HG02885 (cell line): Measurements from ENCODE around the gene IER3.
"Not testable (repeated sequence)": the region's sequence is repeated elsewhere in the genome, so short reads cannot be mapped to it uniquely, and the experiment has no call there.

Experiments
- ATAC-seq: cut with Tn5 transposase; IDR thresholded peaks from one replicate; pipeline ENCODE4 v1.9.1; 2021; ENCODE audit warnings: mild to moderate bottlenecking; ENCODE audit not compliant: unreplicated experiment, poor library complexity

Gene IER3

DNA sequence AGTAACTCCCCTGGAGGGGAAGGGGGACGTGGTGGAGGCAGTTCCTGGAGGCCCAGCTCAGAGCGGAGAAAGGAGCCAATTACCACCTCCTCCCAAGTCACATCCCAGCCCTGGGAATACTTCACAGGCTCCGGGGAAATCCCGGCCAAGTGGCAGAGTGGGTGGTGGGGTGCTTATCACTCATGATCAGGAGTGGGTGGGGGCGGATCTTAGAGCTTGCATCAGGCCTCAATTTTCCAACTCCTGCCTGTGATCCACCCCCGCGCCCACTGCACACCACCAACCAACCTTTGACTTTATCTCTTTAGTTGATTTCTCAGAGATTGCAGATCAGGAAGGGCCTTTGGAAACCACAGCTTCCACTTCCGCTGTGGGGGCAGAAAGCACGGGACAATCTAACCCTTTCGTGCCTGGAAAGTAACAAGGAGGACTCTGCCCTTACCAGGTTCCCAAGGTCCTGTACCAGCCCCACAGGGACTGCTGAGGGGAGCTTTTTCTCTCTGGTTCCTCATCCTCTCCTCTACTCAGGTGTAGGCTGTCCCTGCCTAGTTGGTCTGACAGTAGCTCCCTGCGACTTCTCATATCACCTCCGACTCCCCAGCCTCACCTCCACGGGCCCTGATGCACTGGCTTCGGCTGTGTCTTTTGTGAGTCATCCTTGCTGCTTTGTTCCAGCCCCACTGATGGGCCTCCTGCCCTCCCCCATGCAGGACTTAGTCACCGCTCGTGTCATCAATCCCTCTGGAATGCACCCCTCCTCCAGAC is 24.9 kb upstream of the IER3 start:
- no peak for ATAC-seq

DNA sequence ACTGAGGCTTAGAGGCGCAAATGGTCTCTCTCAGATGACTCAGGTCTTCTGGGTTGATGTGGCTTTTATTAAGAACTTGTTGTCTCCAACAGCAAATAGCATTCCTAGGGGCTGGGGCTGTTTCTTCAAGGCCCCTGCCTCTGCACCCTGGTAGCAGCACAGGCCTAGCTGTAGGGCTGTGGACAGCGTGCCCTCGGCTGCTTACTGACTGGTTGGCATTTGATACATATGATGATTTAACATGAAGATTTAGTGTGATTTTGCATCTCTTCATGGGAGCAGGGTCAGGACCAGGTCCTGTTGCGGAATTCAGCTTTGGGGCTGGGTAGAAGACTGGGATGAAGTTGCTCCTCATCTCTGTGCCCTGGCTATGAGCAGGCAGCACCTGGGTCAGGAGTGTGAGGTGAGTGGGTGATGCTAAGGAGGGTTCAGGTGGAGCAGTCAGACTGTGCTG is 24.3 kb upstream of the IER3 start:
- ATAC-seq: no peak

GRCh38 chr6:30767944-30768301 is 23.6 kb upstream of the IER3 start:
- ATAC-seq: no peak

- ATAC-seq: peak; percentile 44
These were observed 23.0 kb upstream of the IER3 start for GRCh38 chr6:30767158-30767943.

GRCh38 chr6:30766461-30767157 is 22.3 kb upstream of the IER3 start:
- no peak for ATAC-seq

GRCh38 chr6:30765495-30765894 is 21.1 kb upstream of the IER3 start:
- not testable (repeated sequence) for ATAC-seq

DNA sequence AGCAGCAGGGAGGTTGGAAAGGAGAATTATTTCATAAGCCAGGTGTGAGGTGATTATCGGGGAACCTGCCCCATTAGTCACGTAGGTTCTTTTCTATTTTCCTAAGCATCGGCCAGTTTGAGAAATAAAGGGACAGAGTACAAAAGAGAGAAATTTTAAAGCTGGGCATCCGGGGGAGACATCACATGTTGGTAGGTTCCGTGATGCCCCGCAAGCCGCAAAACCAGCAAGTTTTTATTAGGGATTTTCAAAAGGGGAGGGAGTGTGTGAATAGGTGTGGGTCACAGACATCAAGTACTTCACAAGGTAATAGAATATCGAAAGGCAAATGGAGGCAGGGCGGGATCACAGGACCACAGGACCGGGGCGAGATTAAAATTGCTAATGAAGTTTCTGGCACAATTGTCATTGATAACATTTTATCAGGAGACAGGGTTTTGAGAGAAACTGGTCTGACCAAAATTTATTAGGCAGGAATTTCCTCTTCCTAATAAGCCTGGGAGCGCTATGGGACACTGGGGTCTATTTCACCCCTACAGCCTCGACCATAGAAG is 20.2 kb upstream of the IER3 start:
- not testable (repeated sequence) for ATAC-seq

DNA sequence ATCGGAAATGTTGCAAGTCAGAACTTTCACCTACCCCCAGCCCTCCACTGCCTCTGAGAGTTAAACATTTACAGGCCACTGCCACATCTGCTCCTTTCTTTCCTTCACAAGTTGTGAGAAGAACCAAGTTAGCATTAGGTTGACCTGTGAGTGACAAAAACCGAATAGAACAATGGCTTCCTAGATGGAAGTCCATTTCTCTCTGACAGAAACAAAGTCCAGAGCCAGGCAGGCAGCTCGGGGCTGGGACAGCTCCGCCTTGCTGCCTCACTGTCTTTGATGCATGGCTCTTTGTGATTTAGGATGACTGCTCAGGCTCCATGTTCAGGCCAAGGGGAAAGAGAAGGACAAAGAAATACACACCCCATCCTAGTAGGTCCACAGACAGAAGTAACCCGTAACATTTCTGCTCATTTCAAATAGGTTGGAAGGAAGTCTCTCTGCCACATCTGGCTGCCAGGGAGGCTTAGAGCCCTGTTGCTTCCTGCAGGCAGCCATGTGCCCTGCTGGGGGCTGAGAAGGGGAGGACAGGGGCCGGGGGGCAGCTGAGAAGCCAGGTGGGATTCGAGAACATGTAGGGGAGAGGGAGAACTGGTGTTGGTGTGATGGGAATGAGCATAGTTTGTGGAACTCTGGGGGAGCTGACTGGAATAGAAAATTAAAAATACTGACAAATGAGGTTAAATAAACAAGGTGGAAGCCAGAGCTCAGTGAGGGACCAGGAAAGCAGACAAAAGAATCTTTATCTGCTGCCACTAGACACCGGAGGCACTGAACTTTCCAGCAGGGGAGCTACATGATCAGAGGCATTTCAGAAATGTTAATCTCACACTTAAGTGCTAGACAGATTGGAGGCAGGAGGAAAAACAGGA is 19.5 kb upstream of the IER3 start:
- ATAC-seq: no peak

- no peak for ATAC-seq
These were observed 18.8 kb upstream of the IER3 start for GRCh38 chr6:30763155-30763617.

DNA sequence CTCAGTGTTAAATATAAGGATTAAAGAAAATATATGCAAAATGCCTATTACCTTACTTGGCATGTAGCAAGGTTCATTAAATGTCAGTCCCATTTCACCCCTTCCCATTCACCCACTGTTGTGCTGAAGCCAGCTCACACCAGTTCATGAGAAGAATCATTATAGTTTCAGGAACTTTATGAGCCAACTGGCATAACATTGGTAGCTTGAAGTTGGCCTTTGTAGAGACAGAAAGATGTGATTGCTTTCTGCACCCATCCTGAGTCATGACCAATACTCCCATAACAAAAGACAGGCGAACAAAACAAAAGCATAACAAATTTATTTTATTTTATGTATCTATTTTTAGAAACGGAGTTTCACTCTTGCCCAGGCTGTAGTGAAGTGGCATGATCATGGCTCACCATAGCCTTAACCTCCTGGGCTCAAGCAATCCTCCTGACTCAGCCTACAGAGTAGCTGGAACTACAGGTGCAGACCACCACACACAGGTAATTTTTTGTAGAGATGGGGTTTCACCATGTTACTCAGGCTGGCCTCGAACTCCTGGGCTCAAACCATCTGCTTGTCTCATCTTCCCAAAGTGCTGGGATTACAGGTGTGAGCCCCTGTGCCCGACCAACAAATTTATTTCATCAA is 17.6 kb upstream of the IER3 start:
- no peak for ATAC-seq

DNA sequence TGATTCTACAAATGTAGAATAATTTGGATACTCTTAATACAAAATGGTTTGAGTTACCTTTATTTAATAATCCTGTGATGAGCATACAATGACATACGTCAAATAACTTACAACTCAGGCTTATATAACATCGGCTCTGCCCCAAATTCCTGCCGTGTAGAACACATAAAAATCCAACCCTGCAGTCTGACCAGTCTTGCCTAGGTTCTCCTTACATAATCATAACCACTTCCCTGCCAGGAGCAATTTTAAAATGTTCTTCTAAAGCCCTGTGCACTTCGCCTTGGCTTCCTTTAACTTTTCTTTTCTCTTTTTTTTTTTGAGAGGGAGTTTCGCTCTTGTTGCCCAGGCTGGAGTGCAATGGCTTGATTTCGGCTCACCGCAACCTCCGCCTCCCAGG is 16.2 kb upstream of the IER3 start:
- no peak for ATAC-seq

DNA sequence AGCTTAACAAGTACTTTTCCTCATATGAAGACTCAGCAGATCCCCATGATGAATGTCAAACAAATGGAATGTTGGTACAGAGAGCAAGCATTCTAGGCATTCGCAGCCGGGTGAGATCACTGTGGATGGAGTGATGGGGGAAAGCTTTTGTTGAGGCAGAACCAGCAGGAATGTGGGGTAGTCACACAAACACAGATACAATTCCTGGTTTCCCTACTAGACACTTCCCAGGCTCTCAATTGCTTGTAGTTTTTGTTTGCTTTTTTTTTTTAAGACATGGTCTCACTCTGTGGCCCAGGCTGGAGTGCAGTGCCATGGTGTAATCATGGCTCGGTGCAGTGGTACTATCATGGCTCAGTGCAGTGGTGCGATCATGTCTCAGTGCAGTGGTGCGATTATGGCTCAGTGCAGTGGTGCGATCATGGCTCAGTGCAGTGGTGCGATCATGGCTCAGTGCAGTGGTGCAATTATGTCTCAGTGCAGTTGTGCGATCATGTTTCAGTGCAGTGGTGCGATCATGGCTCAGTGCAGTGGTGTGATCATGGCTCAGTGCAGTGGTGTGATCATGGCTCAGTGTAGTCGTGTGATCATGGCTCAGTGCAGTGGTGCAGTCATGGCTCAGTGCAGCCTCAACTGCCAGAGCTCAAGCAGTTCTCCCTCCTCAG is 15.4 kb upstream of the IER3 start:
- no peak for ATAC-seq

DNA sequence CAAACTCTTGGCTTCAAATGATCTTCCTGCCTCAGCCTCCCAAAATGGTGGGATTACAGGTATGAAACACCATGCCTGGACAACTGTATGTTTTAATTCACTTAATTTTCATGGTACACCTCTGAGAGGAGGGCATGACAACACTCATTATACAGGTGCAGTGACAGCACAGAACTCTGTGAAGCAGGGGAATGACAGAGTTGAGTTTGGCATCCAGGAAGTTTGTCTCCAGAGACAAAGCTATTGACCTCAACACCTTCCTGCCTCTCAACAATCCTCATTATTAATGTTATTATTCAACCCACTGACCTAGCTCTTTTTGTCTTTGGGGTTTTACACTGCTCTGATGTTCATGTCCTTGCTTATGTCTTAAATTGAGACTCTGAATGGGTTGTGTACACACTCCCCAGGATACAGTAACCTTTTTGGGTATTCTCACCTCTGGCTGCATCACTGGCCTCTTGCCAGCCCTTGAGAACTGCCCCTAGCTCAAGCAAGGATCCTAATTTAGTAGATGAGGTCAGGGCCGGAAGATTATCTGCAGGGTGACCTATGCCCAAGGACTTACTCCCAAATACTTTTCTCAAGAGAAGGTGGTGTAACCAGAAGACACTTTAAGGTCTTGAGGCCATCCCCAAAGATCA is 13.0 kb upstream of the IER3 start:
- ATAC-seq: no peak

GRCh38 chr6:30756405-30757003 is 12.2 kb upstream of the IER3 start:
- ATAC-seq: not testable (repeated sequence)

- no peak for ATAC-seq
These were observed 10.3 kb upstream of the IER3 start for GRCh38 chr6:30754631-30755030.

DNA sequence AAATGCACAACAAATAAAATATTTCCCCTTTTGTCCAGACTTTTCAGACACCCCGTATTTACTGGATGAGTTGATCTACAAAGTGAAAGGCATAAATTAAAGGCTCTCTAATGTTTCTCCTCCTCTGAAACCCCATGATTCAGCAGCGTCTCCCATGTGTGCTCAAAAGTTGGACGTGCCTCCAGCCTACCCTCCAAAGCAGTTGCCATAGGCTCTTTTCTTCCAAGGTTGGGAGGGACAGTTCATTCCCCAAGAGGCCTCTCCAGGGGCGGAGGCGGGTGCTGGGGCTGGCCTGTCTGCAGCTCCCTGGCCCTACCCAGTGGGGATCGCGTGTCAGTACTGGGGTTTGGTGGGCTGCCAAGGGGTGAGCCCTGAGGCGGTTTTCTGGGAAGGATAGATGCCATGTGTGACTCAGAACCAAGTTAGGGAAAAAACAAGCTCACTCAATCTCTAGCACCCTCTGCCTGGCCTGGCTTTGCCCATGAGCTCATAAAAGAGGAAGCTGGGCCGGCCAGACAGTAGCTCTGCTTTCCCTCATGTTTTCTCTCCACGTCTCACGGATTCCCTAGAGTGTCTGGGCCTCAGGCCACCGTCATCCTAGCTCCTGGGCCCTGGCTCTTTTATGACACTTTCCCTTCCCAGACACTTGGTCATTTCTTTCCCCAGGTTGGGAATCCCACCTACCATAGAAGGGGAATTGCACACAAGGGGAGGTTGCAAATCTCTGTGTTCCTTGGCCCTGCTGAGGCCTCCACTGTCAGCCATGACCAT is 8.0 kb upstream of the IER3 start:
- no peak for ATAC-seq

DNA sequence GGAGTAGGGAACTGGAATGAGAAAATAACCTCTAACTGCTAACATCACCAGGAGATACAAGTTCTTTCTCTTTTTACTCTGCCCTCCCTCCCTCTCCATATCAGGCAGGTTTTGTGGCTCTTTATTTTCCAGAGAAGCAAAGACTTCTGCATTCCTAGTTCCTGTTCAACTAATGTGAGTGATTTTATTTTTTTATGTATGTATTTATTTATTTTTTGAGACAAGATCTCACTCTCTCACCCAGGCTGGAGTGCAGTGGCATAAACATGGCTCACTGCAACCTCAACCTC is 6.0 kb upstream of the IER3 start:
- ATAC-seq: no peak
